ENCODE results near the gene ATCAY. TPM values are rescaled to one million over a fixed set of nuclear protein-coding genes. Genes with fewer than 3 reads are reported as not detected.

Gene ATCAY
- total RNA-seq, 4 donors from 2014 or later: not detected

DNA sequence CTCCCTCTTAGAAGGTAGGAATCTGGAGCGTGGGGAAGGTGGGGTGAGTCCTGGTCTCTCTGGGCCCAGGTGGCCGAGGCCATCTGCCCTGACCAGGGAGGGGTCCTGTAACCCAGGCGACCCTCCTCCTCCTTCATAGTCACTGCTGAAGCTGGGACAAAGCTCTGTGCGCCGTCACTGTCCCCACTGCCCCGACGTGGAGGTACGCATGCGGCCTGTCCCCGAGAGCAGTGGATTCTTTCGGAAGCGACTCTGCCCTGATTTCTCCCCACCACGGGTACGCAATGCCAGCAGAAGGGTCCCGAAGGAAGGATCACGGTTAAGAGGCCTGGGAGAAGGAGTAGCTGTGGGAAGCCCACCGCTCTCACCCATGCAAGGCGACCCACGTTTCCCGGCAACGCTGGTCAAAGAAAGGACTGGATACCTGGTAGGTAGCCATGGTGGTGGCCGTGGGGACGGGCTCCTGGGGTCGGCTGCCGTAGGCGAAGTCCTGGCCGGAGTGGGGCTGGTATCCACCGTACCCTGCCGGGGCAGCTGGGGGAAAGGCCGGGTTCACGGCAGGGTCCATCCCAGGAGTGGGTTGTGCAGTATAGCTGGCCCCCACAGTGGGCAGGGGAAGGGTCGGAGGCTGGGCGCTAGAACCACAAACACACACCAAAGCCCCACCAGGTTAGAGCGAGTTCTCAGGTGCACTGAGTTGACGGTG, 46.0 kb upstream of the ATCAY start:
- Histone ChIP-seq H3K27me3 (peaks cover 17 to 40% (median 22%) of the 10 kb centered on the region in 3 donors), H3K27ac (no peak overlapping the region), H3K9me3 (no peaks in the 10 kb centered on the region), H3K36me3 (no peaks in the 10 kb centered on the region), H3K4me1 (no peaks in the 10 kb centered on the region), H3K4me3 (no peak overlapping the region)
- ATAC-seq (no peak), DNase-seq (no peak)
- in situ Hi-C loops (cut with MboI; ENCODE audit: low sequenced_read_pairs in 4 of 4): no loop called here
- TF ChIP-seq, protein P1, sequence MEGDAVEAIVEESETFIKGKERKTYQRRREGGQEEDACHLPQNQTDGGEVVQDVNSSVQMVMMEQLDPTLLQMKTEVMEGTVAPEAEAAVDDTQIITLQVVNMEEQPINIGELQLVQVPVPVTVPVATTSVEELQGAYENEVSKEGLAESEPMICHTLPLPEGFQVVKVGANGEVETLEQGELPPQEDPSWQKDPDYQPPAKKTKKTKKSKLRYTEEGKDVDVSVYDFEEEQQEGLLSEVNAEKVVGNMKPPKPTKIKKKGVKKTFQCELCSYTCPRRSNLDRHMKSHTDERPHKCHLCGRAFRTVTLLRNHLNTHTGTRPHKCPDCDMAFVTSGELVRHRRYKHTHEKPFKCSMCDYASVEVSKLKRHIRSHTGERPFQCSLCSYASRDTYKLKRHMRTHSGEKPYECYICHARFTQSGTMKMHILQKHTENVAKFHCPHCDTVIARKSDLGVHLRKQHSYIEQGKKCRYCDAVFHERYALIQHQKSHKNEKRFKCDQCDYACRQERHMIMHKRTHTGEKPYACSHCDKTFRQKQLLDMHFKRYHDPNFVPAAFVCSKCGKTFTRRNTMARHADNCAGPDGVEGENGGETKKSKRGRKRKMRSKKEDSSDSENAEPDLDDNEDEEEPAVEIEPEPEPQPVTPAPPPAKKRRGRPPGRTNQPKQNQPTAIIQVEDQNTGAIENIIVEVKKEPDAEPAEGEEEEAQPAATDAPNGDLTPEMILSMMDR (IDR thresholded peaks at IDR 0.05 in 4 of 5, conservative IDR thresholded peaks at IDR 0.05 in 1 of 5): no peak
- no peak for TF ChIP-seq POLR2A (IDR thresholded peaks at IDR 0.05)
- intact Hi-C loops (cut with DNase I; ENCODE audit: low total_unique reads): no loop called here

DNA sequence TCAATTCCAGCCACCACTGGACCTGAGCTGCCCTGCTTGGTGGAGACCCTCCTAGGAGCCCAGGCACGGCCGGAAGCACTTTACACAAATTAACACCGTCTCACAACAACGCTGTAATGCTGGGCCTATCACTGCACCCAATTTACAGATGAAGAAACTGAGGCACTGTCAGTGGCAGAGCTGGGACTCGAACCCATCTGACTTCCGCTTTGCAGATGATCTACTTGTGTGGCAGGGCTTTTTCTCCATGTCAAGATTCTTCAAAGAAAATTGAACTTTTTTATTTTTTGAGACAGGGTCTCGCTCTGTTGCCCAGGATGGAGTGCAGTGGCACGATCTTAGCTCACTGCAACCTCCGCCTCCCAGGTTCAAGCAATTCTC, 45.4 kb upstream of the ATCAY start:
- in situ Hi-C loops (cut with MboI; ENCODE audit: low sequenced_read_pairs in 4 of 4) (no loop called here), intact Hi-C loops (cut with DNase I; ENCODE audit: low total_unique reads) (no loop called here)
- peaks cover 17 to 41% (median 23%) of the 10 kb centered on the region in 3 donors for H3K27me3 ChIP-seq
- DNase-seq (no peak), ATAC-seq (no peak)
- no peaks in the 10 kb centered on the region for H3K4me1 ChIP-seq
- H3K9me3 ChIP-seq: no peaks in the 10 kb centered on the region
- no peak for TF ChIP-seq POLR2A (IDR thresholded peaks at IDR 0.05)
- TF ChIP-seq, protein P1 (IDR thresholded peaks at IDR 0.05 in 4 of 5, conservative IDR thresholded peaks at IDR 0.05 in 1 of 5): no peak
- H3K27ac ChIP-seq: no peak overlapping the region
- H3K36me3 ChIP-seq: no peaks in the 10 kb centered on the region
- H3K4me3 ChIP-seq: no peak overlapping the region

DNA sequence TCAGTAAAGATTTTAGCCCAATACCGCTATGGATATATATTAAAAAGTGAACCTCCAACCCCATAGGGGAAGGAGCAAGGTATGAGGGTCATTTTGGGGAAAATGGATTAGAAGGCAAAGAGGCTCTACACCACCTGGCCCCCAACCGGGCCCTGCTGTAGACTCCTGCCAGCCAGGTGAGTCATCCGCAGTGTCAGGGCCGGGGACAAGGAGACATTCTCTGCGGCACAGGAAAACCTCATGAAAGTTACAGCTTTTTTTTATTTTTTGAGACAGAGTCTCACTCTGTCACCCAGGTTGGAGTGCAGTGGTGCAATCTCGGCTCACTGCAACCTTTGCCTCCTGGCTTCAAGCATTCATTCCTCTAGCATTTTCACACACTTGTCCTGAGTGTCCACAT, 43.6 kb upstream of the ATCAY start:
- DNase-seq (no peak), ATAC-seq (no peak)
- in situ Hi-C loops (cut with MboI; ENCODE audit: low sequenced_read_pairs in 4 of 4): no loop called here

DNA sequence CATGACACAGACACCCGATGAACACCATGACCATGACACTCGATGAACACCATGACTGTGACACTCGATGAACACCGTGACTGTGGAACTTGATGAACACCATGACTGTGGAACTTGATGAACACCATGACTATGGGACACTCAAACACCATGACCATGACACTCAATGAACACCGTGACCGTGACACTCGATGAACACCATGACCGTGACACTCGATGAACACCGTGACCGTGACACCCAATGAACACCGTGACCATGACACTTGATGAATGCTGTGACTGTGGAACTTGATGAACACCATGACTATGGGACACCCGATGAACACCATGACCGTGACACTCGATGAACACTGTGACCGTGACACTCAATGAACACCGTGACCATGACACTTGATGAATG, 43.2 kb upstream of the ATCAY start:
- DNase-seq (no peak), ATAC-seq (no peak)
- H3K27ac ChIP-seq: no peak overlapping the region
- intact Hi-C loops (cut with DNase I; ENCODE audit: low total_unique reads) (no loop called here), in situ Hi-C loops (cut with MboI; ENCODE audit: low sequenced_read_pairs in 4 of 4) (no loop called here)
- H3K36me3 ChIP-seq: no peaks in the 10 kb centered on the region
- H3K4me1 ChIP-seq: no peaks in the 10 kb centered on the region
- TF ChIP-seq, protein P1 (IDR thresholded peaks at IDR 0.05 in 4 of 5, conservative IDR thresholded peaks at IDR 0.05 in 1 of 5): no peak
- no peaks in the 10 kb centered on the region for H3K9me3 ChIP-seq
- no peak overlapping the region for H3K4me3 ChIP-seq
- H3K27me3 ChIP-seq: peaks cover 9 to 33% (median 13%) of the 10 kb centered on the region in 3 donors

More for the DNA sequence above, 43.6 kb upstream of the ATCAY start:
- peaks cover 9 to 36% (median 14%) of the 10 kb centered on the region in 3 donors for H3K27me3 ChIP-seq
- TF ChIP-seq POLR2A (IDR thresholded peaks at IDR 0.05): no peak
- TF ChIP-seq, protein P1 (IDR thresholded peaks at IDR 0.05 in 4 of 5, conservative IDR thresholded peaks at IDR 0.05 in 1 of 5): no peak
- no peak overlapping the region for H3K4me3 ChIP-seq
- H3K9me3 ChIP-seq: no peaks in the 10 kb centered on the region
- no peaks in the 10 kb centered on the region for H3K36me3 ChIP-seq
- H3K27ac ChIP-seq: no peak overlapping the region
- intact Hi-C loops (cut with DNase I; ENCODE audit: low total_unique reads): no loop called here
- H3K4me1 ChIP-seq: no peaks in the 10 kb centered on the region

DNA sequence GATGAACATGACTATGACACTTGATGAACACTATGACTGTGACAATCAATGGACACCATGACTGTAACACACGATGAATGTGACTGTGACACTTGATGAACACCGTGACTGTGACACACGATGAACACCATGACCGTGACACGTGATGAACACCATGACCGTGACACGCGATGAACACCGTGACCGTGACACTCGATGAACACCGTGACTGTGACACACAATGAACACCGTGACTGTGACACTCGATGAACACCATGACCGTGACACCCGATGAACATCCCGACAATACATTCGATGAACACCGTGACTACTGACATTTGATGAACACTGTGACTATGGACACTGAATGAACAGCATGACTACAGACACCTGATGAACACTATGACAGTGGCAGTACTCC, 42.6 kb upstream of the ATCAY start:
- Histone ChIP-seq H3K36me3 (no peaks in the 10 kb centered on the region), H3K4me1 (no peaks in the 10 kb centered on the region), H3K27ac (no peak overlapping the region), H3K27me3 (peaks cover 9 to 33% (median 9%) of the 10 kb centered on the region in 3 donors), H3K4me3 (no peak overlapping the region), H3K9me3 (no peaks in the 10 kb centered on the region)
- in situ Hi-C loops (cut with MboI; ENCODE audit: low sequenced_read_pairs in 4 of 4): no loop called here
- ATAC-seq (no peak), DNase-seq (no peak)
- no peak for TF ChIP-seq POLR2A (IDR thresholded peaks at IDR 0.05)
- TF ChIP-seq, protein P1 (IDR thresholded peaks at IDR 0.05 in 4 of 5, conservative IDR thresholded peaks at IDR 0.05 in 1 of 5): no peak
- intact Hi-C loops (cut with DNase I; ENCODE audit: low total_unique reads): no loop called here

All from gastrocnemius medialis (tissue), 4 donors.